ENCODE data around the gene PXMP2. TPM values are rescaled to one million over a fixed set of nuclear protein-coding genes. Genes with fewer than 3 reads are reported as not detected.

The PXMP2 gene
- total RNA-seq, 1 donor from 2014 or later: 9.0 TPM

DNA sequence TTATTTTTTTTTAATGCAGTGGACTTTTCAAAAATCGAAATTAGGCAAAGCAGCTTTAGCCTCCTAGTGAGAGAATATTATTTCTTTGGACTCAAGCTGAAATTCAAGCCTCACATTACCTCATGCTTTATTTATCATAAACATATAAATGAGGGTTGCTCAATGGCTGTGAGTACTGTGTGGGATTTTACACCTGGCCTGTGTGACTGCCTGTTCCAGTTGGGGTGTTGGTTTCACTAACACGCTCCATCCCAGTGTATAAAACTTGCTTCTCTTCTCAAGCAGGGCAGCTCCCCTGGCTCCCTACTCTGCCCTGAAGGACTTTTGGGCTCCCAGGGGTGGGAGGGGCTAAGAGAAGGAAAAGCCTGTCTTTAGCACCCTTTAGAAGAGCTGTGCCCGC lies 59.2 kb downstream of the PXMP2 start:
- H3K9me3 ChIP-seq (ENCODE audit: insufficient read depth, low read depth, low read length): no peaks in the 10 kb centered on the region
- Mint-ChIP-seq H3K9me3 (ENCODE audit: unreplicated experiment) (no peaks in the 10 kb centered on the region), H3K27me3 (ENCODE audit: low read depth, unreplicated experiment) (no peaks in the 10 kb centered on the region), H3K4me1 (ENCODE audit: low read depth, unreplicated experiment) (peaks cover 2% of the 10 kb centered on the region), H3K36me3 (ENCODE audit: low read depth, unreplicated experiment) (peaks cover 19% of the 10 kb centered on the region), H3K27ac (ENCODE audit: unreplicated experiment) (no peak overlapping the region), H3K4me3 (ENCODE audit: unreplicated experiment) (no peak overlapping the region)
- no peak overlapping the region for H2AFZ ChIP-seq (ENCODE audit: low read depth, low read length)
- no peak overlapping the region for H3K4me3 ChIP-seq (ENCODE audit: insufficient read depth, low read depth, low read length)
- H3K27me3 ChIP-seq (ENCODE audit: insufficient read depth, low read length): no peaks in the 10 kb centered on the region
- no peak overlapping the region for H3K27ac ChIP-seq (ENCODE audit: low read depth, low read length)
- H3K4me2 ChIP-seq (ENCODE audit: low read length): no peak overlapping the region
- H3K79me2 ChIP-seq (ENCODE audit: insufficient read depth, low read length): peaks cover 92% of the 10 kb centered on the region
- peaks cover 70% of the 10 kb centered on the region for H3K36me3 ChIP-seq (ENCODE audit: insufficient read depth, low read length)
- TF ChIP-seq, protein P1, sequence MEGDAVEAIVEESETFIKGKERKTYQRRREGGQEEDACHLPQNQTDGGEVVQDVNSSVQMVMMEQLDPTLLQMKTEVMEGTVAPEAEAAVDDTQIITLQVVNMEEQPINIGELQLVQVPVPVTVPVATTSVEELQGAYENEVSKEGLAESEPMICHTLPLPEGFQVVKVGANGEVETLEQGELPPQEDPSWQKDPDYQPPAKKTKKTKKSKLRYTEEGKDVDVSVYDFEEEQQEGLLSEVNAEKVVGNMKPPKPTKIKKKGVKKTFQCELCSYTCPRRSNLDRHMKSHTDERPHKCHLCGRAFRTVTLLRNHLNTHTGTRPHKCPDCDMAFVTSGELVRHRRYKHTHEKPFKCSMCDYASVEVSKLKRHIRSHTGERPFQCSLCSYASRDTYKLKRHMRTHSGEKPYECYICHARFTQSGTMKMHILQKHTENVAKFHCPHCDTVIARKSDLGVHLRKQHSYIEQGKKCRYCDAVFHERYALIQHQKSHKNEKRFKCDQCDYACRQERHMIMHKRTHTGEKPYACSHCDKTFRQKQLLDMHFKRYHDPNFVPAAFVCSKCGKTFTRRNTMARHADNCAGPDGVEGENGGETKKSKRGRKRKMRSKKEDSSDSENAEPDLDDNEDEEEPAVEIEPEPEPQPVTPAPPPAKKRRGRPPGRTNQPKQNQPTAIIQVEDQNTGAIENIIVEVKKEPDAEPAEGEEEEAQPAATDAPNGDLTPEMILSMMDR (IDR thresholded peaks at IDR 0.05; ENCODE audit: insufficient read depth, low read depth, low read length): no peak
- TF ChIP-seq EZH2 (IDR thresholded peaks at IDR 0.05; ENCODE audit: insufficient read depth, low read length): no peak
- DNase-seq (ENCODE audit: low read depth) (no peak), FAIRE-seq (no peak)
- H3K9ac ChIP-seq (ENCODE audit: low read length): no peak overlapping the region
- no peaks in the 10 kb centered on the region for H3K4me1 ChIP-seq (ENCODE audit: insufficient read depth, low read length)
- H4K20me1 ChIP-seq (ENCODE audit: insufficient read depth, low read length): peaks cover 93% of the 10 kb centered on the region

DNA sequence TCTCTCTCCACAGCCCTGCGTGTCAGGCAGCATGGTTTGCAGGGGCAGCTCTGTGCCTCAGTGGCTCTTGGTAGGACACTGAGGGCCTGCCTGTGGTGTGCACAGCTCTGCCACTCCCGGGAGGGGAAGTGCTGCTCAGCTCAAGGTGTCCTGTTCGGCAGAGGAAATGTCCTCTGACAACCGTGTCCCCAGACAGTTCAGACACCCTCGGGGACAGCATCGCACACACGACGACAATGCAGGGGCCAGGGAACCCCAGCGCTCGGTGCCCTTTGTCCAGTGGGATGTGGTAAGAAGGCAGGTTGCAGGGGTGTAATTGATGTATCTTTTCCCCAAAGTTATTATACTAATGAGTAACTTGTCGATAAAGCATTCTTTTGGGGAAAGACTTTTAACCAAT lies 60.0 kb downstream of the PXMP2 start:
- H3K36me3 ChIP-seq (ENCODE audit: insufficient read depth, low read length): peaks cover 65% of the 10 kb centered on the region
- H3K4me3 Mint-ChIP-seq (ENCODE audit: unreplicated experiment): no peak overlapping the region
- no peaks in the 10 kb centered on the region for H3K4me1 ChIP-seq (ENCODE audit: insufficient read depth, low read length)
- H3K4me2 ChIP-seq (ENCODE audit: low read length): no peak overlapping the region
- H3K27ac Mint-ChIP-seq (ENCODE audit: unreplicated experiment): no peak overlapping the region
- DNase-seq (ENCODE audit: low read depth): no peak
- FAIRE-seq: no peak
- no peaks in the 10 kb centered on the region for H3K27me3 ChIP-seq (ENCODE audit: insufficient read depth, low read length)
- TF ChIP-seq EZH2 (IDR thresholded peaks at IDR 0.05; ENCODE audit: insufficient read depth, low read length): no peak
- TF ChIP-seq, protein P1 (IDR thresholded peaks at IDR 0.05; ENCODE audit: insufficient read depth, low read depth, low read length): no peak
- H4K20me1 ChIP-seq (ENCODE audit: insufficient read depth, low read length): peaks cover 93% of the 10 kb centered on the region
- no peaks in the 10 kb centered on the region for H3K27me3 Mint-ChIP-seq (ENCODE audit: low read depth, unreplicated experiment)
- no peak overlapping the region for H2AFZ ChIP-seq (ENCODE audit: low read depth, low read length)
- peaks cover 18% of the 10 kb centered on the region for H3K36me3 Mint-ChIP-seq (ENCODE audit: low read depth, unreplicated experiment)
- H3K4me3 ChIP-seq (ENCODE audit: insufficient read depth, low read depth, low read length): no peak overlapping the region
- no peak overlapping the region for H3K9ac ChIP-seq (ENCODE audit: low read length)
- peaks cover 93% of the 10 kb centered on the region for H3K79me2 ChIP-seq (ENCODE audit: insufficient read depth, low read length)
- H3K9me3 Mint-ChIP-seq (ENCODE audit: unreplicated experiment): no peaks in the 10 kb centered on the region
- H3K9me3 ChIP-seq (ENCODE audit: insufficient read depth, low read depth, low read length): no peaks in the 10 kb centered on the region
- H3K4me1 Mint-ChIP-seq (ENCODE audit: low read depth, unreplicated experiment): peaks cover 2% of the 10 kb centered on the region
- no peak overlapping the region for H3K27ac ChIP-seq (ENCODE audit: low read depth, low read length)

DNA sequence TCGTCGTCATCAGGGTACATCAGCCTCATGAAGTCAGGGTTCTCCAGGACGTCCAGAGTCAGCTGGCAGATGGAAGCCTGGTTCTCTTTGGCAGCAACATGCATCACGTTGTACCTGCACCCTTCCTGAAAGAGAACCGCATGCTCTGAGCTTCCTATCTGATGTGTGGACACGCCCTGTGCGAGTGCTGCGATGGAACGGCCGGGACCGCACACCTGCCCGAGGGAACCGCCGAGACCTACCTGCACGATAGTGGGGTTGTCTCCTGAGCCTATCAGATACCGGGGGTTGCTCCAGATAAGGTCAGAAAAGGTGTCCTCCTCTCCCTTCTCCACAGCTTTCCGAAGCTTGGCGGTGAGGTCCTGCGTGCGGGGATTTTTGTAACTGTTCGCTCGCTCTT lies 60.5 kb downstream of the PXMP2 start:
- Histone ChIP-seq H3K79me2 (ENCODE audit: insufficient read depth, low read length) (peaks cover 93% of the 10 kb centered on the region), H3K4me3 (ENCODE audit: insufficient read depth, low read depth, low read length) (no peak overlapping the region), H3K9me3 (ENCODE audit: insufficient read depth, low read depth, low read length) (no peaks in the 10 kb centered on the region), H3K36me3 (ENCODE audit: insufficient read depth, low read length) (peaks cover 63% of the 10 kb centered on the region), H3K27me3 (ENCODE audit: insufficient read depth, low read length) (no peaks in the 10 kb centered on the region), H3K4me1 (ENCODE audit: insufficient read depth, low read length) (no peaks in the 10 kb centered on the region), H3K27ac (ENCODE audit: low read depth, low read length) (no peak overlapping the region), H4K20me1 (ENCODE audit: insufficient read depth, low read length) (peaks cover 93% of the 10 kb centered on the region), H3K9ac (ENCODE audit: low read length) (no peak overlapping the region), H3K4me2 (ENCODE audit: low read length) (no peak overlapping the region), H2AFZ (ENCODE audit: low read depth, low read length) (no peak overlapping the region)
- Mint-ChIP-seq H3K27ac (ENCODE audit: unreplicated experiment) (no peak overlapping the region), H3K36me3 (ENCODE audit: low read depth, unreplicated experiment) (peaks cover 15% of the 10 kb centered on the region), H3K4me1 (ENCODE audit: low read depth, unreplicated experiment) (peaks cover 2% of the 10 kb centered on the region), H3K4me3 (ENCODE audit: unreplicated experiment) (no peak overlapping the region), H3K27me3 (ENCODE audit: low read depth, unreplicated experiment) (no peaks in the 10 kb centered on the region), H3K9me3 (ENCODE audit: unreplicated experiment) (no peaks in the 10 kb centered on the region)
- FAIRE-seq (no peak), DNase-seq (ENCODE audit: low read depth) (no peak)
- TF ChIP-seq, protein P1 (IDR thresholded peaks at IDR 0.05; ENCODE audit: insufficient read depth, low read depth, low read length): no peak
- TF ChIP-seq EZH2 (IDR thresholded peaks at IDR 0.05; ENCODE audit: insufficient read depth, low read length): no peak

Data from astrocyte (in vitro differentiated cells and primary cell).